SU-DHL-6 (cell line): ENCODE measurements around the gene ST6GALNAC2.

ENCODE experiments used
- EZH2phosphoT487 ChIP-seq: fragments of 200-600 bp; sonication (generic), shearing (Covaris generic); conservative IDR thresholded peaks from 2 replicates; pipeline ENCODE4 v1.6.1; 2018; ENCODE audit warnings: mild to moderate bottlenecking, antibody characterized with exemption, low read length, moderate library complexity, mixed read lengths
- TF ChIP-seq, protein P1 (sequence below): fragments of 200-600 bp; sonication (generic); IDR thresholded peaks from one replicate; pipeline ENCODE4 v1.5.1; 2017; ENCODE audit warnings: antibody characterized with exemption, mild to moderate bottlenecking, low read length, moderate library complexity; ENCODE audit not compliant: insufficient read depth, poor library complexity, severe bottlenecking

DNA sequence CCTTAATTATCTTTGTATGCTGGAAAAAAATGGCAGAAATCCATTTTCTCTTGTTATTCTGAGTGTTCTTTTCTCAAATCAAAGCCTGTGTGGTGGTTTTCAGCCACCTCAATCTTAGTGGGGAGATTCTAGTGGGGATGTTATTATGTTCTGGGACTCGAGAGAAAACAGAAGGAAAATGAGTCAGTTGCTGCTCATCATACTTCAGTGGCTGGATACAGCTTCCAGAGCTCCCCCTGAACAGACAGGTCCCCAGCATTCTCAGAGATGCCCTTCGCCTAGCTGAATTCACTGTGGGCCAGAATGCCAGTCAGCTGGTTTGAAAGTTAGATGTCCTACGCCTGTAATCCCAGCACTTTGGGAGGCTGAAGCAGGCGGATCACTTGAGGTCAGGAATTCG, 49.4 kb upstream of the ST6GALNAC2 start:
- TF ChIP-seq, protein P1, sequence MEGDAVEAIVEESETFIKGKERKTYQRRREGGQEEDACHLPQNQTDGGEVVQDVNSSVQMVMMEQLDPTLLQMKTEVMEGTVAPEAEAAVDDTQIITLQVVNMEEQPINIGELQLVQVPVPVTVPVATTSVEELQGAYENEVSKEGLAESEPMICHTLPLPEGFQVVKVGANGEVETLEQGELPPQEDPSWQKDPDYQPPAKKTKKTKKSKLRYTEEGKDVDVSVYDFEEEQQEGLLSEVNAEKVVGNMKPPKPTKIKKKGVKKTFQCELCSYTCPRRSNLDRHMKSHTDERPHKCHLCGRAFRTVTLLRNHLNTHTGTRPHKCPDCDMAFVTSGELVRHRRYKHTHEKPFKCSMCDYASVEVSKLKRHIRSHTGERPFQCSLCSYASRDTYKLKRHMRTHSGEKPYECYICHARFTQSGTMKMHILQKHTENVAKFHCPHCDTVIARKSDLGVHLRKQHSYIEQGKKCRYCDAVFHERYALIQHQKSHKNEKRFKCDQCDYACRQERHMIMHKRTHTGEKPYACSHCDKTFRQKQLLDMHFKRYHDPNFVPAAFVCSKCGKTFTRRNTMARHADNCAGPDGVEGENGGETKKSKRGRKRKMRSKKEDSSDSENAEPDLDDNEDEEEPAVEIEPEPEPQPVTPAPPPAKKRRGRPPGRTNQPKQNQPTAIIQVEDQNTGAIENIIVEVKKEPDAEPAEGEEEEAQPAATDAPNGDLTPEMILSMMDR: no peak
- TF ChIP-seq EZH2phosphoT487: no peak
